Mesodermal cell (in vitro differentiated cells): ENCODE results near the gene RYR3.
A peak's percentile ranks its signal among the peaks of the same experiment; 100 is the strongest.
"Not testable (repeated sequence)": the region's sequence is repeated elsewhere in the genome, so short reads cannot be mapped to it uniquely, and the experiment has no call there.

Experiments
- H3K27ac ChIP-seq: 2 replicates; pipeline ENCODE4 v1.7.0; 2013; ENCODE audit warnings: mild to moderate bottlenecking, low read depth, low read length, moderate library complexity; ENCODE audit not compliant: severe bottlenecking
- H3K36me3 ChIP-seq: 2 replicates; pipeline ENCODE4 v1.7.1; 2013; ENCODE audit warnings: mild to moderate bottlenecking, low read length, moderate library complexity; ENCODE audit not compliant: control insufficient read depth, insufficient read depth
- H3K4me1 ChIP-seq: one replicate; pipeline ENCODE4 v1.7.1; 2013; ENCODE audit warnings: mild to moderate bottlenecking, low read length; ENCODE audit not compliant: insufficient read depth, control insufficient read depth, poor library complexity, severe bottlenecking
- H3K4me3 ChIP-seq: 2 replicates; pipeline ENCODE4 v1.7.0; 2013; ENCODE audit warnings: low read length, control low read depth, mild to moderate bottlenecking; ENCODE audit not compliant: insufficient read depth, poor library complexity, severe bottlenecking; ENCODE audit errors: extremely low read depth
- H3K9me3 ChIP-seq: 2 replicates; pipeline ENCODE4 v1.7.1; 2013; ENCODE audit warnings: mild to moderate bottlenecking, low read length, moderate library complexity; ENCODE audit not compliant: control insufficient read depth
- WGBS, 2 experiments: methylation state at CpG; one replicate each; pipeline ENCODE4 v1.1.5; 2013; ENCODE audit warnings: missing lambda C conversion rate in 2 of 2; ENCODE audit not compliant: insufficient coverage in 2 of 2; 5-methylcytosine and 5-hydroxymethylcytosine counted together

RYR3 gene

DNA sequence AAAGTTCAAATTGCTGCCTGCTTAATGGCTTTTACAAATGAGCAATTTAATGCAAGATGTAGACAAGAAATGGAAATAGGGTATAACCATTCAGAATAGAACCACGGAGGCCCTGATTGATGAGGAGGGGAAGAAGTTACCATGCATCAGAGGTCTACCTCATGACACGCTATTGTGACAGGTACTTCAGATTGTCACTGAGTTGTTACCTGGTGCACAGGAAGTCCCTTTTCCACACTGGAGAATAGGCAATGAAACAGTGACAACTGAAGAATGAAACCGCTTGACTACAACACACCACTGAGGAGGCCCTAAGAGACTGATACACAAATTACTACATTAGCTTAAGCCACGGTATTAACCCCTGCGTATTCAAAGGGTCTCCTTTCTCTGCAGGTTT, 251.2 kb downstream of the RYR3 start:
- 93% methylated on average over 2 to 3 of the region's 5 CpGs for WGBS, 2 experiments
- no peaks in the 10 kb centered on the region for H3K4me1 ChIP-seq
- H3K4me3 ChIP-seq = no peak overlapping the region
- no peak overlapping the region for H3K27ac ChIP-seq
- H3K9me3 ChIP-seq = no peaks in the 10 kb centered on the region
- H3K36me3 ChIP-seq = no peaks in the 10 kb centered on the region

DNA sequence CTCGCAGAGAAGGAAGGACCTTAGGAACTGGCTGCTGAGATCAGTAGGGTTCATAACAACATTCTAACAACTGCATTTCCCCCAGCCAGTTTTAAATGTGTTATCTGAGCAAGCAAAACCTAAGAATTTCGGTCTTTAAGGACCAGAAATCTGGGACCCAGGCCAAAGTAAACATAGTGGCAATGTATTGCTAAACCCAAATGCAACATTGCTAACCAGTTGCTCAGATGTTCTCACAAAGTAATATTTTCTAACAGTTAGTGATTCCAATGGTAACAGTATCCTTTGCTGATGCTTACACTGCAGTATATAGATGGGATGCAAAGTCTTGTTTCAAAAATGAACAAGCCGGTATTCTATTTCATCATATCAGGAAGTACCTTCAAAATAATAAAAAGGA, 254.3 kb downstream of the RYR3 start:
- Histone ChIP-seq H3K9me3 (no peaks in the 10 kb centered on the region), H3K4me3 (no peak overlapping the region), H3K4me1 (no peaks in the 10 kb centered on the region), H3K36me3 (no peaks in the 10 kb centered on the region), H3K27ac (no peak overlapping the region)
- WGBS, 2 experiments = 83 to 100% methylated on average over 1 to 2 of the region's 3 CpGs

DNA sequence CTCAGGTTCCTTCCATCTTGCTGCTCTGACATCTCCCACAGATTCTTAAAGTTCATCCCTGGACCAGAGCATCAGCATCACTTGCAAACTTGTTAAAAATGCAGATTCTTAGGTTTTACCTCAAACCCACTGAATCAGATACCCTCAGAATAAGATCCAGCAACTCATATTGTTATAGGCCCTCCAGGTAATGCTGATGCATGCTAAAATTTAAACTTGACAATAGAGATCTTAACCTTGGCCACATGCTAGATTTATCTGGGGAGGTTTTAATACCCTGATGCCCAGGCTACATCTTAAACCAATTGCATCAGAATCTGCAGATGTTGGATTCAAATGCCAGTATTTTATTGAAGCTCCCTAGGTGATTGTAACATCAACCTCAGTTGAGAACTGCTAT, 256.9 kb downstream of the RYR3 start:
- no peak overlapping the region for H3K4me3 ChIP-seq
- no peak overlapping the region for H3K27ac ChIP-seq
- H3K36me3 ChIP-seq = no peaks in the 10 kb centered on the region
- no peaks in the 10 kb centered on the region for H3K9me3 ChIP-seq
- no peaks in the 10 kb centered on the region for H3K4me1 ChIP-seq

DNA sequence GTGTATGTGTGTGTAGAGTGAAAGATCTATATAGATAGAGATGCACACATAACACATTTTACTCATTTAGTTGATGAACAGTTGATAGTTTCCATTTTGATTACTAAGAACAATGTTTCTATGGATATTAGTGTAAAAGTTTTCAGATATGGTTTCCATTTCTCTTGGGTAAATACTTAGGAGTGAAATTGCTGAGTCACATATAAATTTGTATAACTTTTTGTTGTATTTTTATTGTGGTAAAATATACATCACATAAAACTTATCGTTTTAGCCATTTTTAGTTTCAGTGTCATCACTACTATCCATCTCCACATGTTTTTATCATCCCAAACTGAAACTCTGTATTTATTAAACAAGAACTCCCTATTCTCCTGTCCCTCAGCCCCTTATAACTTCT, 258.3 kb downstream of the RYR3 start:
- H3K36me3 ChIP-seq = no peaks in the 10 kb centered on the region
- H3K4me3 ChIP-seq = no peak overlapping the region
- no peak overlapping the region for H3K27ac ChIP-seq

GRCh38 chr15:33577911-33578310, 267.1 kb downstream of the RYR3 start:
- not testable (repeated sequence) for H3K36me3 ChIP-seq, H3K27ac ChIP-seq, H3K4me3 ChIP-seq, H3K9me3 ChIP-seq
- 60% methylated on average over 1 of the region's 2 CpGs; no CpG with 5 or more reads in 1 of the 2 experiments for WGBS, 2 experiments
- peaks cover 20% of the 10 kb centered on the region for H3K4me1 ChIP-seq

More for the DNA sequence above, 258.3 kb downstream of the RYR3 start:
- no peaks in the 10 kb centered on the region for H3K9me3 ChIP-seq
- no peaks in the 10 kb centered on the region for H3K4me1 ChIP-seq
- WGBS, 2 experiments = 100% methylated on average over 1 of the region's 1 CpG; no CpG with 5 or more reads in 1 of the 2 experiments

DNA sequence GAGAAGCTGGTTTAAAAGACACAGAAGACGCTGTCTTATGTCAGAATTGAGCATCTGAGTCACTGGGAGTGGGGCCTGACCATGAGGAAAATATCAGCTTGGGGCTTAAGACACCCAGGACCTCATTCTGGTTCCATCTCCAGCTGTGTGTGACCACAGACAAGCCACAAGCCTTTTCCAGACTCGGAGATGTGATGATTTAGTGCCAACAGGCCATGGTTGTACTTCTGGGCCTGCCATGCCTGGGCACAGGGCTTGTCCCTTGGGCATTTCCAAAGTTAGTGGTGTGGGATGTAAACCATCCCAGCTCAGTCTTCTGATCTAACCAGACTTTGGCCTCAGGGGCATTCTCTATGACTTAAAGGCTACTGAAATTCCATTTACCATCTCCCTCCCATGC, 269.8 kb downstream of the RYR3 start:
- 92 to 93% methylated on average over 1 of the region's 2 CpGs for WGBS, 2 experiments
- Histone ChIP-seq H3K4me1 (peaks cover 25% of the 10 kb centered on the region), H3K36me3 (no peaks in the 10 kb centered on the region), H3K4me3 (no peak overlapping the region), H3K9me3 (no peaks in the 10 kb centered on the region), H3K27ac (peak overlapping the region; percentile 72)

DNA sequence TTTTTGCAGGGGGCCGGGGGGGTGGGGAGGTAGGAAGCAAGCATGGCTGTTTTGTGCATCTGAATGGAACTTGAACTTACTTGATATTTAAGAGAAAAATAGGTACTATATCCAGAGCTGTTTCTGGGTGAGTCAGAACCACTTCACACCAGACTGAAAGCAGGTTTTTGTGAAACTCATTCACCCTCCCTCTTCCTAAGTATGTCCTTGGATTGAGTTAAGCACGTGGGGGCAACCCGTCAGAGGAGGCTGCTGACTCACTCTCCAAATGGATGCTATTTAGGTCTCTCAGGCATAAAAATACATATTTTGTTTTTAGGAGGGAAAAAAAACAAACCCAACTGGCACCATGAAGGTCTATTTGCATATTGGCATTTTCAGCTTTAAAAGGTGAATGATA, 270.3 kb downstream of the RYR3 start:
- Histone ChIP-seq H3K4me1 (peaks cover 30% of the 10 kb centered on the region), H3K36me3 (no peaks in the 10 kb centered on the region), H3K27ac (peak overlapping the region; percentile 72), H3K4me3 (no peak overlapping the region), H3K9me3 (no peaks in the 10 kb centered on the region)
- no CpG with 5 or more reads among the region's 3 CpGs for WGBS, 2 experiments

GRCh38 chr15:33584797-33585196, 274.0 kb downstream of the RYR3 start:
- no peak overlapping the region for H3K27ac ChIP-seq
- no peak overlapping the region for H3K4me3 ChIP-seq
- 74 to 93% methylated on average over 4 to 6 of the region's 8 CpGs for WGBS, 2 experiments
- no peaks in the 10 kb centered on the region for H3K36me3 ChIP-seq
- peaks cover 35% of the 10 kb centered on the region for H3K4me1 ChIP-seq
- no peaks in the 10 kb centered on the region for H3K9me3 ChIP-seq

DNA sequence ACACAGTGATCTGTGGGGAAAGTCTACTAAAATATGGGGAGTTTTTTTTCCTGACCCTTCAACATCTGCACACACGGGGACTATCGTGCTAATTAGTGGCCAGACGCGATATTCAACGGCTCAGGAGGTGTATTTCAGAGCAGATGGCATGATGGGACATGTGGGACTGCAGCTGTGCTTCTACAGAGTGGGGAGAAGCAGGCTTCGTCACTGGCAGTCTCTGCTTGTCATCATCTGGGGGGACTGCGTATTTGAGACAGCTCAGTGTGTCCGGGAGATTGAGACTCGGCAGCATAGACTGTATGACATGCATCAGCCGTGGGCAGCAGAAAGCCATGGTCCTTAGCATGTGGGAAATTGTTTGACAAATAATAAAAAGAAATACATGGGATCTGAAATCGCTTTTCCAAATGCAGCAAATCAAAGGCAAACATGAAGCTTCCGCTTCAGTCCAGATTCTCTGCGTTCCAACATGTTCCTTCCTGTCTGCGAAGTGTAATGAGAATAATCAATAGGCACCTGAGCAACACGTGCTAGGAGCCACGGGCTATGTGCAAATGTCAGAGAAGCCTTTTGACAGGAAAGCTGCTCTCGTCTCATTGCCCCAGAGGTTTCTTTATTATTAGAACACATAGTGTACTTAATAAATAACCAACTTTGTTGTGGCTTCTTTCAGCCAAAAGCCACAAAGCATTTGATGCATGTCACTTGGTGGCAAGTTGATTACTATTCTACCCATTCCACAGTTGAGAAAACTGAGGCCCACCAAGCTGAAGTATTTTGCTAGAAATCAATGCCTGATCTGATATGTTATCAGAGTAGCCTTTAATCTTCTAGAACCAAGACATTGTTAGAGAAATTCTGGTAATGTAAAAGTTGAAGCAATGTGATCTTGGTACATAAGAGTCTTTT, 276.3 kb downstream of the RYR3 start:
- 89 to 95% methylated on average over 16 of the region's 17 CpGs for WGBS, 2 experiments
- H3K9me3 ChIP-seq = no peaks in the 10 kb centered on the region

GRCh38 chr15:33587773-33588172, 277.0 kb downstream of the RYR3 start:
- H3K4me1 ChIP-seq = peaks cover 15% of the 10 kb centered on the region
- 44 to 58% methylated on average over 1 of the region's 2 CpGs for WGBS, 2 experiments
- no peak overlapping the region for H3K4me3 ChIP-seq
- H3K27ac ChIP-seq = peak overlapping the region; percentile 48
- no peaks in the 10 kb centered on the region for H3K9me3 ChIP-seq
- no peaks in the 10 kb centered on the region for H3K36me3 ChIP-seq

More for the DNA sequence above, 276.3 kb downstream of the RYR3 start:
- Histone ChIP-seq H3K4me3 (no peak overlapping the region), H3K27ac (no peak overlapping the region), H3K36me3 (no peaks in the 10 kb centered on the region), H3K4me1 (peaks cover 15% of the 10 kb centered on the region)

GRCh38 chr15:33592864-33593263, 282.1 kb downstream of the RYR3 start:
- no peak overlapping the region for H3K4me3 ChIP-seq
- no peaks in the 10 kb centered on the region for H3K36me3 ChIP-seq
- H3K9me3 ChIP-seq = peaks cover 7% of the 10 kb centered on the region
- no peaks in the 10 kb centered on the region for H3K4me1 ChIP-seq
- H3K27ac ChIP-seq = no peak overlapping the region
- WGBS, 2 experiments = 82 to 90% methylated on average over 5 of the region's 5 CpGs
